Fibroblast of skin of left quadriceps (primary cell): ENCODE results near the gene ASPDH.

Source experiments
- DNase-seq, 2 experiments: peaks; one replicate each; pipeline ENCODE4 v3.0.0-alpha.2; 2013; ENCODE audit warnings: low read depth in 2 of 2

ASPDH gene

GRCh38 chr19:50496189-50497021 lies 17.3 kb downstream of the ASPDH start:
- DNase-seq, result no peak

GRCh38 chr19:50495020-50495531 lies 18.6 kb downstream of the ASPDH start:
- no peak for DNase-seq

DNA sequence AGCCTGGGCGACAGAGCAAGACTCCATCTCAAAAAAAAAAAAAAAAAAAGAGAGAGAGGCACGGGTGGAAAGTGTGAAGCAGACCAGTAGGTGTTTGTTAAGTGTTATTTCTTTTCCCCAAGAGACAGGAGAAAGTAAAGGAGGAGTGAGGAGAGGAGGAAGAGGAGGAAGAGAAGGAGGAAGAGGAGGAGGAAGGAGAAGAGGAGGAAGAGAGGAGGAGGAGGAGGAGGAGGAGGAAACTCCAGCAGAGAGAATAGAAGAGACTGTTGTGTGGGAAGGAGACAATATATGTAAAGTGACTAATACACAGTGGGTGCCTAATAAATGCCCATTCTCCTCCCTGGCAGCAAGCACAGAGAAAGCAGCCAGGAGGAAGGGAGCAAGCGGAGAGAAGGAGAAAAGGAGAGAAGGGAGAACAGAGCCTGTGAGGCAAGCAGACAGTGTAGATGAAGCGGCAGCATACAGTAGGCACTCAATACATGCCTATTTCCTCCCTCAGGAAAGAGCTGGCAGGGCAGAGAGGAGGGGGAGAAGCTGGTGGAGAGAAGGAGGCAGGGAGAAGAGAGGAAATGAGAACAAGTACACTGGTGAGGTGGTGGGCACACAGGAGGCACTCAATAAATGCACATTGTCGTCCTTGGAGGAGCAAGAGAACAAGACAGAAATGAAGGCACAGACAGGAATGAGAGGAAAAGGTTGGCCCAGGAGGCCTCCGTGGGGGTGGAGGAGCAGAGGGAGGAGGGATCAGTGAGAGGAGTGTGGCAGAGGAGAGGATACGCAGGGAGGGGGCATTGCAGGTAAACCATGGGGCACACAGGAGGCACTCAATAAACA lies 19.3 kb downstream of the ASPDH start:
- DNase-seq, result no peak

DNA sequence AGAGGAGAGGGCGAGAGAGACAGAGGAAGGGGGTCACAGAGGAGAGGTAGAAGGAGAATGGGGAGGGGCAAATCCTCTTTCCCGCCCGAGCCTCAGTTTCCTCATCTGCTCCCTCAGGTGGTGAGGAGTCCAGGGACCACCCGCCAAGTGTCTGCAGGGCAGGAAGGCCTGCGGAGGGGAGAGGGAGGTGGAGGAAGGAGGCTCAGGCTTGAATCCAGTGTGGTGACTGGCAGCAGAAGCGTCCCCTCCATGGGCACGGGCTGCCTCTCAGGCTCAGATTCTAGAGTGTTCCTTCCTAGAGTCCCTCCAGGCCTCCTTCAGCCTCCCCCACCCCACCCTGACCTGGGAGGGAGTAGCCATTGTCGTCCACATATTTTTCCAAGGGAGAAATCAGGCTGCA lies 20.5 kb downstream of the ASPDH start:
- no peak for DNase-seq

DNA sequence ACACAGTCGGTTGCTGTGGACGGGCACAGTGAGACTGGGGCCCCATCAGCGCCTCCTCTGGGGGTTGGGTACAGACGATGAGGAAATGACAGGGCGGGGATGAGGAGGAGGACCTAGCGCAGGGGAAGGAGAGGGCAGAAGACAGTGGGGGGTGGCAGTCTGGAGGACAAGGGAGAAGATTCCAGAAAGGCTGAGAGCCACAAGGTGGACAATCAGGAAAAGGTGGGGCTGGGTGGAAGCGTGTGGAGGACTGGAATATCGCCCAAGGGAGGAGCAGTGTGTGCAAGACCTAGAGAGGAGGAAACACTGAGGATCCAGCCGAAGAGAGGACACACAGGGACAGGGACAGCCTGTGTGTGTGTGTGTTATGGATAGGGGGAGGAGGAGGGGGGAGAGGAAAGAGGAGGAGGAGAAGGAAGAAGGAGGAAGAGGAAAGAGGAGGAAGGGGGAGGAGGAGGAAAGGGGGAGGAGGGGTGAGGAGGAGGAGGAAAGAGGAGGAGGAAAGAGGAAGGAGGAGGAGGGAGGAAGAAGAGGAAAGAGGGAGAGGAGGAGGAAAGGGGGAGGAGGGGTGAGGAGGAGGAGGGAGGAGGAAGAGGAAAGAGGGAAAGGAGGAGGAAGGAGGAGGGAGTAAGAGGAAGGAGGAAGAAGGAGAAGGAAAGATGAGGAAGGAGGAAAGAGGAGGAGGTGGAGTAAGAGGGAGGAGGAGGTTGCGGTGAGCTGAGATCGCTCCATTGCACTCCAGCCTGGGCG lies 21.2 kb downstream of the ASPDH start:
- DNase-seq, result no peak

DNA sequence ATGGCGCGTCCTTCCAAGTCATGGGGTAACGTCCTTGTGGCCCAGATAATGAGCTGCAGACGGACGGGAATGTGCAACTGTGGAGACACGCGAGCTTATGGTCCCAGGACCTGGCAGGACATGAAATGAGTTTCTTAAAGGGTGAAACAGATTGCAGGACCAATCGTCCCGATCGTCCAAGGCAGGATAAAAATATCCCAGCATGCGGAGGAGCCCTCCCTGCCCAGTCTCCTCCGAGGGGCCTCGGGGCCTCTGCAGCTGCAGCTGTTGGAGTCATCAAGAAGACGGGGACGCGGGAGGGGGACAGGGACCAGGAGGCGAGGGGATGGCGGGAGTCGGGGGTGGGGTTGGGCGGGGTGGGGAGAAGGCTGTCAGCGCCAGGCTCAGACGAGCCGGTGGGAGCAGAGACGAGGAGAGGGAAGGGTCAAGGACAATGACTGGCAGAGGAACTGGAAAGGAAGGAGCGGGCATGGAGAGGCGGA lies 22.7 kb downstream of the ASPDH start:
- no peak for DNase-seq

DNA sequence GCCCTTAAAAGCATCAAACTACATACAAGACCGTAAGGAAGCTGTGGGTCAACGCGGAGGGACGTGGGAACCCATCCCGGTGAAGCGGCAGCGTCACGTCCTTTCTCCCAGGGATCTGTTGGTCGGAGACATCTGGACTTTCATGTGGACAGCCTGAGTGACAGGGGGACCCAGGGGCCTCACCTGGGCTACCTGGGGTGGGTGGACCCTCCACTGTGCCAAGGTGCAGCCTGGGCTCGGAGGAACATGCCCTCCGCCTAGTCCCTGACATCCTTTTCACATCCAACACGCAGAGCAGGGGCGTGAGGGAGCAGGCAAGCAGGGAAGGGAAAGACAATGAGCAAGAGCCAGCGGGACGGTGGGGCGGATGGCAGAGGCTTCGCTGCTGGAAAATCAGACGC lies 23.3 kb downstream of the ASPDH start:
- no peak for DNase-seq

DNA sequence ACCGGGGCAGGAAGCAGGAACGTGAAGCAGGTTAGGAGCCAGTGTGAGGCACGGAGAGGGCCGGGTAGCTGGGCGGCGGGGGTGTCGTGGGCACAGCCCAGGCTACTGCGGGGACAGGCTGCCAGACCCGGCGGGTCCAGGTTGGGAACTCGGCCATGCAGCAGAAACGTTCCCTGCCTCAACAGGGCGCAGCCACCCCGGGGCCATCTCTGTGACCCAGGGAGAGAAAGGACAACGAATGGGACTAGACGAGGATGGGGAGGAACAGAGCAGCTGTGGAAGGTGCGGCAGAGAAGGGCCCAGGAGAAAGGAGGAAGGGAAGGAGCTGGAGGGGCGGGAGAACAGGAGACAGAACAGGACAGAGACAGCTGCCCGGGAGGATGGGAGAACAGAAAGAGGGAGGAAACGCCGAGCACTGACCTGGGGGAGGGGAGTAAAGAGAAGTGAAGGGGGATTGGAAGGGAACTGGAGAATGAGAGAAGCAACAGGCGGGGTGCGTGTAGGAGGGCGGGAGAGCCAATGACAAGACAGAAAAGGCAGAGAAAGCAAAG lies 24.2 kb downstream of the ASPDH start:
- no peak for DNase-seq

GRCh38 chr19:50488389-50489194 lies 25.1 kb downstream of the ASPDH start:
- no peak for DNase-seq

DNA sequence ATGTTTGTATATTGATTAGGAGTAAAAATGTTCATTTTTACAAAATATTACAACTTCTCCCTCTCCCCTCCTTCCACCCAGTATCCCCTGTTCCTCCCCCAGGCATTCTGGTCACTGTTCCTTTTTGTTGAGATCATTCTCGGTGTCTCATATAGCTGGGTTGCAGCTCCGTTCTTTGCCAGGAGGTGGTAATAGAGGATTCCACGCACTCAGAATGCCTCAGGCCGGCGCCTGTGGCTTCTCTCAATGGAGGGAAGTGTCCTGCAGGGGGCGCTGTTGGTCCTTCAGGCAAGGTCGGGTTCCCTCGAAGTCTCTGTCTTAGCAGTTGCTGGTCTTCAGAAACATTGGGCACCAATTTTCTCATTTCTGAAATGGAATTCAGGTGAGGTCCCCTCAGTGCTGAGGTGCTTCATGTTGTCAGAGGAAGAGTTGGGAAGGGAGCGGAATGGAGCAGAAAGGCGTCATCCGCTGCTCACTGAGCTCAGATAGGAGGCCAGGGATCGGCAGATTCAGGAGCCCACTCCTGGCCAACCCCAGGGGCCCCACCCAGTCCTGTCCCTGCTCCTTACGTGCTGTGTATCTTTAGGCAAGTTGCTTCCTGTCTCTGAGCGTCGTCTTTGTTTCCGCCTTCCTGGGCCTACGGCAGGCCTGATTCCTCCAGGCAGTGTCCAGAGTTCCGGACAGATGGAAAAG lies 26.7 kb downstream of the ASPDH start:
- DNase-seq, result no peak

DNA sequence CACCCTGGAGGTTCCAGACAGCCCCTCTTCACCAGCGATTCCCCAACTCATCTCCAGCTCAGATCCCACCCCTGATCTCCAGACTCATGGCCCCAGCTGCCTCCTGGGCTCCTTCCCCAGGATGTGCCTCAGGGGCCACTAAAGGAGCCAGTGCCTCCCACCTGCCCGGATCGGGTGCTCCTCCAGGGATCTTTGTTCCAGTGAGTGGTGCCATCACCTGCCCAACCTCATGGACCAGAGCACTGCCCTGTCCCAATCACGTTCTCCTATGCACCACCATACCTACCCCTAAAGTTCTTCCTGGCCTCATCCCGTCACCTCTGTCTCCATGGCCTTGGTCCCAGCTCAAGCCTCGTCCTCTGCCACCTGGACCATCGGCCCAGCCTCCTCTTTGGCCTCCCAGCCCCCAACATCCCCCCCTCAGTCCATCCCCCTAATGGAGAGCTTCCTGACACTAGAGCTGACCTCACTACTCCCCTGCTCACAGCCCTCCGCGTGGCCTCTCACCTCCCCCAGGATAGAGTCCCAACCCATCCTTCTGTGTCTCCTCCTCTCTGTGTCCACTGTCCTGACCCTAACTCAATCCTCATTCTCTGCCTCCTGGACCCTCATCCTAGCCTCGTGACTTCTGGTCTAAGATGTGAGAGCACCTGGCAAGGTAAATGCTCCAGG lies 28.3 kb downstream of the ASPDH start:
- DNase-seq, result no peak

DNA sequence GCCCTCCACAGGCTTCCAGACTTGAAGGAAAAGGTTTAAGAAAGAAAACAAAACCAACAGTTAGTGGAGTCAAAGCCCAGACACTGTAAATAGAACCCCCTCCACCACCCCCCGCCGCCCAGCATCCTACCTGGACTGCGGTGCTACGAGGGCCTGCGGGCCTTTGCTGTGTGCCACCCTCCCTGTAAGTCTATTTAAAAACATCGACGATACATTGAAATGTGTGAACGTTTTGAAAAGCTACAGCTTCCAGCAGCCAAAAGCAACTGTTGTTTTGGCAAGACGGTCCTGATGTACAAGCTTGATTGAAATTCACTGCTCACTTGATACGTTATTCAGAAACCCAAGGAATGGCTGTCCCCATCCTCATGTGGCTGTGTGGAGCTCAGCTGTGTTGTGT lies 30.8 kb downstream of the ASPDH start:
- DNase-seq, result no peak

DNA sequence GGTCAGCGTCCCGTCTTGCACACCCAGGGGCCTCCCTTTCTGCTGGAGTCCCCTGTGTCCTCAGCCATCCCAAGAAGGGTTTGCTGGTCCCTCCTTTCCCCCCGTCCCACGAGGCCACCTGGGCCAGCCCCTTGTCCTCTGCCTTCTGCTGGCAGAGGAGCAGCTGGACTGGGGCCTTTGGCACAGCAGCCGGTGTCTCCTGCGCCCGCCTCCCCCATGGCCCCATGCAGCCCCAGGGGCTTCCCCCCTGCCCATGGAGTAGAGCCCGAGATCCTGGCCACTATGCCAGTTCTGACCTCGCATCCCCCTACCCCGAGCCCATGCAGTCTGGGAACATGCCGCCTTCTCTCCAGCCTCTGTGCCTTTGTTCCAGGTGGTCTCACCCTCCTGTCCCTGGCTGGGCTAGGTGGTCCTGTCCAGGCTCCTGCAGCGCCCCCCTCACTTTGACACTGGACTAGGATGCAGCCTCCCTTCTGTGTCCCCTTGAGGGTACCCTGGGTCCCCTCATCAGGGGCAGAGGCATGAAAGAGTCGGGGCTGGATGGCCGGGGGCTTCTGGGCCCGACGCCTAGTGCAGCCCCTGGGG lies 31.4 kb downstream of the ASPDH start:
- no peak for DNase-seq

GRCh38 chr19:50481351-50482149 lies 32.2 kb downstream of the ASPDH start:
- no peak for DNase-seq

GRCh38 chr19:50480281-50481111 lies 33.2 kb downstream of the ASPDH start:
- DNase-seq, result no peak

- DNase-seq, result no peak
Observed at GRCh38 chr19:50479761-50480251, 33.9 kb downstream of the ASPDH start.
